ENCODE results near the gene NPEPL1. TPM values are rescaled to one million over a fixed set of nuclear protein-coding genes. Genes with fewer than 3 reads are reported as not detected.
"Not testable (repeated sequence)": the region's sequence is repeated elsewhere in the genome, so short reads cannot be mapped to it uniquely, and the experiment has no call there.

The NPEPL1 gene
- total RNA-seq, 2 donors from 2014 or later, result 31.4 to 38.2 TPM

GRCh38 chr20:58756450-58756775 is 63.8 kb downstream of the NPEPL1 start:
- Histone ChIP-seq H3K9me3 (no peaks in the 10 kb centered on the region), H3K27ac (no peak overlapping the region), H3K27me3 (no peaks in the 10 kb centered on the region), H3K4me3 (no peak overlapping the region), H3K36me3 (replicated peaks in 1 of 2; ENCODE audit: insufficient read depth in 1 of 2, low read depth in 2 of 2) (no peaks in the 10 kb centered on the region), H3K4me1 (no peaks in the 10 kb centered on the region)
- WGBS, 2 donors, result 68 to 79% methylated on average over 7 of the region's 7 CpGs
- intact Hi-C loops (cut with DNase I), result no loop called here
- ATAC-seq (no peak), DNase-seq (no peak)
- TF ChIP-seq CTCF (IDR thresholded peaks at IDR 0.05) (no peak), POLR2A (IDR thresholded peaks at IDR 0.05) (no peak)

- ATAC-seq, H3K9me3 ChIP-seq, DNase-seq: not testable (repeated sequence)
These were observed 65.0 kb downstream of the NPEPL1 start for GRCh38 chr20:58757647-58758046.

GRCh38 chr20:58759947-58760346 is 67.3 kb downstream of the NPEPL1 start:
- ATAC-seq, result no peak
- intact Hi-C loops (cut with DNase I), result no loop called here
- no peak overlapping the region for H3K27ac ChIP-seq
- H3K9me3 ChIP-seq, result no peaks in the 10 kb centered on the region
- TF ChIP-seq POLR2A (IDR thresholded peaks at IDR 0.05) (no peak), CTCF (IDR thresholded peaks at IDR 0.05) (no peak)
- WGBS, 2 donors, result 64 to 76% methylated on average over 3 of the region's 3 CpGs
- H3K4me1 ChIP-seq, result no peaks in the 10 kb centered on the region
- no peak overlapping the region for H3K4me3 ChIP-seq
- no peaks in the 10 kb centered on the region for H3K27me3 ChIP-seq
- H3K36me3 ChIP-seq (replicated peaks in 1 of 2; ENCODE audit: insufficient read depth in 1 of 2, low read depth in 2 of 2), result no peaks in the 10 kb centered on the region
- no peak for DNase-seq

More at GRCh38 chr20:58757647-58758046, 65.0 kb downstream of the NPEPL1 start:
- intact Hi-C loops (cut with DNase I); H3K4me3 ChIP-seq; H3K27ac ChIP-seq; H3K4me1 ChIP-seq; H3K36me3 ChIP-seq (replicated peaks in 1 of 2; ENCODE audit: insufficient read depth in 1 of 2, low read depth in 2 of 2); H3K27me3 ChIP-seq: not testable (repeated sequence)
- 65 to 82% methylated on average over 5 of the region's 5 CpGs for WGBS, 2 donors

GRCh38 chr20:58760856-58761255 is 68.3 kb downstream of the NPEPL1 start:
- no peaks in the 10 kb centered on the region for H3K27me3 ChIP-seq
- H3K27ac ChIP-seq, result no peak overlapping the region
- H3K36me3 ChIP-seq (replicated peaks in 1 of 2; ENCODE audit: insufficient read depth in 1 of 2, low read depth in 2 of 2), result no peaks in the 10 kb centered on the region
- ATAC-seq (no peak), DNase-seq (no peak)
- H3K4me3 ChIP-seq, result no peak overlapping the region
- no peak for TF ChIP-seq POLR2A (IDR thresholded peaks at IDR 0.05)
- no peak for TF ChIP-seq CTCF (IDR thresholded peaks at IDR 0.05)
- H3K4me1 ChIP-seq, result no peaks in the 10 kb centered on the region
- no peaks in the 10 kb centered on the region for H3K9me3 ChIP-seq
- intact Hi-C loops (cut with DNase I), result no loop called here
- 71 to 74% methylated on average over 3 of the region's 3 CpGs for WGBS, 2 donors

GRCh38 chr20:58762120-58762519 is 69.5 kb downstream of the NPEPL1 start:
- ATAC-seq (no peak), DNase-seq (no peak)
- H3K9me3 ChIP-seq, result no peaks in the 10 kb centered on the region
- TF ChIP-seq CTCF (IDR thresholded peaks at IDR 0.05) (no peak), POLR2A (IDR thresholded peaks at IDR 0.05) (no peak)
- no peak overlapping the region for H3K27ac ChIP-seq
- no peak overlapping the region for H3K4me3 ChIP-seq
- no peaks in the 10 kb centered on the region for H3K36me3 ChIP-seq (replicated peaks in 1 of 2; ENCODE audit: insufficient read depth in 1 of 2, low read depth in 2 of 2)
- no peaks in the 10 kb centered on the region for H3K4me1 ChIP-seq
- intact Hi-C loops (cut with DNase I), result no loop called here
- 44 to 54% methylated on average over 3 to 4 of the region's 4 CpGs for WGBS, 2 donors
- H3K27me3 ChIP-seq, result no peaks in the 10 kb centered on the region
